Vagina (tissue), 2 donors: ENCODE data around the gene PPM1A. TPM values are rescaled to one million over a fixed set of nuclear protein-coding genes. Genes with fewer than 3 reads are reported as not detected.

Experiments used
- DNase-seq, 2 donors: peaks; one replicate each; pipeline ENCODE4 v3.0.0-alpha.2; 2017; ENCODE audit errors: extremely low spot score in 2 of 2
- H3K27ac ChIP-seq: fragments of 200-600 bp; sonication (generic); one replicate; pipeline ENCODE4 v1.5.1; 2019
- H3K27me3 ChIP-seq: fragments of 200-600 bp; sonication (generic); one replicate; pipeline ENCODE4 v1.5.1; 2019
- H3K36me3 ChIP-seq, 2 donors: fragments of 200-600 bp; sonication (generic); one replicate each; pipeline ENCODE4 v1.5.1; 2017 to 2019
- H3K4me1 ChIP-seq: fragments of 200-600 bp; sonication (generic); one replicate; pipeline ENCODE4 v1.5.1; 2019
- H3K4me3 ChIP-seq, 2 donors: fragments of 200-600 bp; sonication (generic); 1 replicate in 1 of 2; 2 replicates in 1 of 2; pipeline ENCODE4 v1.5.1; 2016 to 2019
- H3K9me3 ChIP-seq: fragments of 200-600 bp; sonication (generic); one replicate; pipeline ENCODE4 v1.5.1; 2019
- CTCF ChIP-seq, 3 experiments: fragments of 450-650 bp in 2 of 3; fragments of 200-600 bp in 1 of 3; sonication (generic) in 1 of 3; IDR thresholded peaks; one replicate each; pipeline ENCODE4 v1.5.1; 2017 to 2019; ENCODE audit warnings: antibody characterized with exemption in 3 of 3, mild to moderate bottlenecking in 2 of 3, moderate library complexity in 2 of 3
- POLR2A ChIP-seq, 2 donors: fragments of 450-650 bp; IDR thresholded peaks; one replicate each; pipeline ENCODE4 v1.6.1; 2017; ENCODE audit warnings: antibody characterized with exemption in 2 of 2, mild to moderate bottlenecking in 2 of 2, moderate library complexity in 2 of 2
- POLR2AphosphoS5 ChIP-seq, 2 donors: sonication (generic); formaldehyde crosslinking; IDR thresholded peaks; one replicate each; pipeline ENCODE4 v1.9.0; 2017; ENCODE audit warnings: antibody characterized with exemption in 2 of 2, mild to moderate bottlenecking in 2 of 2, low read depth in 1 of 2; ENCODE audit not compliant: insufficient read depth in 1 of 2
- intact Hi-C: fragments of 100-400 bp; cut with DNase I; formaldehyde crosslinking; loops from one replicate; pipeline ENCODE4 v1.15.1; 2023
- total RNA-seq: library from RNA; depleted of rRNA; stranded (reverse); fragments of >200 nt; gene quantifications from one replicate; pipeline ENCODE4 v1.2.3, GENCODE V29; 2016

The PPM1A gene
- total RNA-seq, 1 donor from 2014 or later = 33.9 TPM

DNA sequence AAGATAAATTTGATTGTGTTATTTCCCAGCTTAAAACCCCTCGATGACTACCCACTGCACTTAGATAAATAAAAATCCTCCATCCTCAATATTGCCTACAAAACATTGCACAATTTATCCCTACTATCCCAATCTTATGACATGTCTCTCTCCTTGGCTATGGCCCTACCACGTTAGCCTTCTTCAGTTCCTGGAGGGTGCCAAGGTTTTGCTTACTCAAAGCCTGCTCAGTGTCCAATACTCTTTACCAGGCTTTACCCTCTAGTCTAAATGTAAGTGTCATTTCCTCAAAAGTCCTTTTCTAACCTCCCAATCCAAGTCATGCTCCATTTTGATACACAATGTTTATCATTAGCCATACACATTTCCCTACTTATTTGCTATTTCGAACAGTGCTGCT, 35.0 kb upstream of the PPM1A start:
- H3K4me3 ChIP-seq = no peak overlapping the region
- DNase-seq = no peak
- H3K27ac ChIP-seq = no peak overlapping the region
- H3K36me3 ChIP-seq = no peaks in the 10 kb centered on the region
- no peaks in the 10 kb centered on the region for H3K27me3 ChIP-seq
- intact Hi-C loops = no loop called here
- H3K9me3 ChIP-seq = no peaks in the 10 kb centered on the region
- H3K4me1 ChIP-seq = no peaks in the 10 kb centered on the region
- TF ChIP-seq POLR2AphosphoS5 (IDR thresholded peaks at IDR 0.05; ENCODE audit: insufficient read depth in 1 of 2, low read depth in 1 of 2) = no peak
- TF ChIP-seq POLR2A (IDR thresholded peaks at IDR 0.05) = no peak
- TF ChIP-seq CTCF (IDR thresholded peaks at IDR 0.05) = no peak

DNA sequence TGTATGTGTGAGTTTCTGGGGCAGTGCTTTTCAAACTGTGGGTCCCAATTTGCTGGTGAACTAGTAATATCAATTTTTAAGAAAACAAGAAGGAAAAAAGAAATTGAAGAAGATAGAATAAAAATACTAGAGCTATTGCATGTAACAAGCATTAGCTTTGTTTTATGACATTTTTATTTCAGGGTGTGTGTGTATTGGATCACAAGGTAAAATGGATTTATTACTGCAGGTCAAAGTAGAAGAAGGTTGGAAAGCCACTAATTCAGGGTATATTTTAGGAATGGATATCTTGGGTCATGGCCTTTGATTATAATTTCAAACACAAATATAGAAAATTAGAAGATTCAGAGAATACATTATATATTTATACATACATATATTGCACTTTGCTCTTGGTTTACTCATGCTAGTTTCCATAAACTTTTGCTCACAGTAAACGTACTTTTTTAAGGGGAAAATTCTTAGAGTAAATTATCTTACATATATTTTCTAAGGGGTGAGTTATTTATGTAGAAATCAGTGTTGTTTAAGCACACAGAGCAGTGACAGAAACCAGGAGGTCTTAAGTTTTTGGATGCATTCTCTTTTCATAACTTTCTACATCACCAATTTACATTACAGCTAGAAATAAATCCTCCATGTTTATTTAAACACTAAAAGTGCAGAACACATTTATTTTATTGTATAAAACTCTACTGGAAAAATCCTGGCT, 34.5 kb upstream of the PPM1A start:
- Histone ChIP-seq H3K9me3 (no peaks in the 10 kb centered on the region), H3K27ac (no peak overlapping the region), H3K36me3 (no peaks in the 10 kb centered on the region), H3K4me1 (no peaks in the 10 kb centered on the region), H3K27me3 (no peaks in the 10 kb centered on the region), H3K4me3 (no peak overlapping the region)
- no peak for DNase-seq
- TF ChIP-seq CTCF (IDR thresholded peaks at IDR 0.05) (no peak), POLR2A (IDR thresholded peaks at IDR 0.05) (no peak), POLR2AphosphoS5 (IDR thresholded peaks at IDR 0.05; ENCODE audit: insufficient read depth in 1 of 2, low read depth in 1 of 2) (no peak)
- intact Hi-C loops = no loop called here

DNA sequence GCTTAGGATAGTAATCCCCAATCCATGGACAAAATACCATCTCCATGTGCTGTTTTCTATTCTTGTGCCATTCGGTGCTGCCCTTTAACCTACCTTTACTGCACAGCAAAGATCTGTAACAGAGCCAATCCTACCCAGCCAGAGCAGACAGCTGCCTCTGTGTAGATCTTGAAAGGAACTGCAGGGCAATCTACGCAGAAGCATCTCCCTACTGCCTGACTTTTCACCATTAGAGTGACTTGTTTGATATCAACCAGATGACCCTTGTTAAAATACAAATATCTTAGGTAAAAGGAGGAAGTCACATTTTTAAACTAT, 33.9 kb upstream of the PPM1A start:
- Histone ChIP-seq H3K36me3 (no peaks in the 10 kb centered on the region), H3K27me3 (no peaks in the 10 kb centered on the region), H3K9me3 (no peaks in the 10 kb centered on the region), H3K27ac (no peak overlapping the region), H3K4me1 (no peaks in the 10 kb centered on the region), H3K4me3 (no peak overlapping the region)
- intact Hi-C loops = no loop called here
- no peak for DNase-seq
- TF ChIP-seq CTCF (IDR thresholded peaks at IDR 0.05) (no peak), POLR2A (IDR thresholded peaks at IDR 0.05) (no peak), POLR2AphosphoS5 (IDR thresholded peaks at IDR 0.05; ENCODE audit: insufficient read depth in 1 of 2, low read depth in 1 of 2) (no peak)

DNA sequence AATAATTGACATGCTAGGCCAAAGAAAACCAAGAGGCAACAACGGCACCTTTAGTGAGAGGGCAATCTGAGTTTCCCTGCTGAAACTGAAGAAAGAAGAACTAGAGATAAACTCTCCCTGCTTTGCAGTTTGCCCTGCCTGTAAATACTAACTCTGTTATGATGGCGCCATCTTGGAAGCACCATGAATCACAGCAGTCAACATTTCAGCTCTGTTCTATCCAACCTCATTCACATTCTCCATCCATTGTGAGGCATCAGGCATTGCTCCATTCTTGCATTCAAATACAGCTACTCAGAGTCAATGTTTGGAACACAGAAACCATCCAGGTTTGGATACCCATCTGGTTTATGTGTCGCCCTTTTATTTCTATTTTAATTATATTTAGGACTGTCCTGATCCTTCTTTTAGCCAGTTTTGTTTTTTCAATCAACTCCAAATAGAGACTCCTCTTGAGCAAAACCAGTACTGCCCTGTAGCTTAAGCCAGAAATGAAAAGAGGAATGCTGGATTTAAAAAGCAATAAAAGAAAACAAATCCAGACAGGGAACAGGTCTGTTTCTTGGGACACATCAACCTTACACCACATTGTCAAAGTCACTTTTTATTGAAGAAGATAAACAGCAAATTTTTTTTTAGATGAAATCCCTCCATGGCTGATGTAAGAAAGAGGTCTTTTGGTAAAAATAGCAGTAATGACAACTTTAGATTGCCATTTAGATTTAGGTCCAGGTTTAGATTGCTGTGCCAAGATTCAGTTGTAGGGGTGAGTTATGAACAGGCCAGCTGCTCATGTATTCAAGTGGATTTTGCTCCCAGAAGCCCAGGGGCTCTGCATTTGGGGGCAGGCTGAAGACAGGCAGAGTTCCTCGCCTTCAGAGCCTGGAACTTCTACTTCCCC, 33.3 kb upstream of the PPM1A start:
- intact Hi-C loops = no loop called here
- Histone ChIP-seq H3K27ac (no peak overlapping the region), H3K27me3 (no peaks in the 10 kb centered on the region), H3K4me1 (no peaks in the 10 kb centered on the region), H3K4me3 (no peak overlapping the region), H3K36me3 (no peaks in the 10 kb centered on the region), H3K9me3 (no peaks in the 10 kb centered on the region)
- DNase-seq = no peak
- no peak for TF ChIP-seq POLR2AphosphoS5 (IDR thresholded peaks at IDR 0.05; ENCODE audit: insufficient read depth in 1 of 2, low read depth in 1 of 2)
- TF ChIP-seq CTCF (IDR thresholded peaks at IDR 0.05) = no peak
- no peak for TF ChIP-seq POLR2A (IDR thresholded peaks at IDR 0.05)

DNA sequence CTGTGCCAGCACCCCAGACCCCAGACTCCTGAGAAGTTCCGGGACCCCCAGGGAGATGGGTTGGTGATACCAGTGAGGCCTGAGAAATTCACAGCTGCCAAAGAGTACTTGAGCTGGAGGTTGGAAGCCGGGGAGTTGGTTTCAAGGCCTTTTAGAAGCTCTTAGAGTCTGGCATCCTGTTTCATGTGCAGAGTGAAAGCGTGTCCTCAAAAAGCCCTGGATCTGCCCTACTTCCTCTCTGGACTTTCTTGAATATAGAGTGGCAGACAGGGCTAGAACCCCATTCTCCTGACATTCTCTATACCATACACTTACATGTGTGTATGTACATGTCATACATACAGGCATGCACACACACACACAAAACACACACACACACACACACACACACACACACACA, 31.3 kb upstream of the PPM1A start:
- no peak for DNase-seq

More for the DNA sequence above, 31.3 kb upstream of the PPM1A start:
- intact Hi-C loops = no loop called here
- TF ChIP-seq POLR2AphosphoS5 (IDR thresholded peaks at IDR 0.05; ENCODE audit: insufficient read depth in 1 of 2, low read depth in 1 of 2) (no peak), CTCF (IDR thresholded peaks at IDR 0.05) (no peak), POLR2A (IDR thresholded peaks at IDR 0.05) (no peak)
- H3K4me1 ChIP-seq = no peaks in the 10 kb centered on the region
- H3K9me3 ChIP-seq = no peaks in the 10 kb centered on the region
- no peaks in the 10 kb centered on the region for H3K36me3 ChIP-seq
- no peaks in the 10 kb centered on the region for H3K27me3 ChIP-seq
- no peak overlapping the region for H3K27ac ChIP-seq
- H3K4me3 ChIP-seq = no peak overlapping the region
